Small intestine (tissue), 4 donors: ENCODE data around the gene ATOH8. TPM values are rescaled to one million over a fixed set of nuclear protein-coding genes. Genes with fewer than 3 reads are reported as not detected.

Experiments
- polyA plus RNA-seq, 4 donors: library from polyadenylated mRNA; stranded (reverse) in 3 of 4; unstranded in 1 of 4; fragments of 200-250 nt in 3 of 4; fragments of 120-200 nt in 1 of 4; gene quantifications; one replicate each; pipeline versions ENCODE4 v1.2.1 to v1.2.3, GENCODE V29; 2013
- donor health status: healthy with polysubstance abuse.
- donor health status: Bipolar disorder and iron deficiency.
- donor health status: healthy.

The ATOH8 gene
- polyA plus RNA-seq, 4 donors, result 1.6 to 18.4 (median 3.7) TPM

Other genes starting within 250 kb of the ATOH8 start
- gene MAT2A, start 214.8 kb upstream of the ATOH8 start, polyA plus RNA-seq, result 100 to 1,000 TPM in 1 of 4 donors, 10 to 100 TPM in 3; 81.2 to 273 (median 96.6) TPM
- 10 to 100 TPM in 2 of 4 donors, 1 to 10 TPM in 2; 9.2 to 24.8 (median 16.5) TPM for gene GGCX, start 192.5 kb upstream of the ATOH8 start, polyA plus RNA-seq
- gene VAMP8, start 176.4 kb upstream of the ATOH8 start, polyA plus RNA-seq, result 1,000 to 10,000 TPM in 1 of 4 donors, 100 to 1,000 TPM in 3; 183 to 1,108 (median 619) TPM
- 100 to 1,000 TPM in 1 of 4 donors, 10 to 100 TPM in 3; 12.8 to 110 (median 86.4) TPM for gene VAMP5, start 169.6 kb upstream of the ATOH8 start, polyA plus RNA-seq
- 100 to 1,000 TPM; 131 to 234 (median 180) TPM for gene RNF181, start 158.2 kb upstream of the ATOH8 start, polyA plus RNA-seq
- gene TMEM150A, start 151.3 kb upstream of the ATOH8 start, polyA plus RNA-seq, result 10 to 100 TPM; 12.5 to 40.0 (median 31.0) TPM
- 10 to 100 TPM; 16.2 to 44.8 (median 25.3) TPM for gene C2orf68, start 141.9 kb upstream of the ATOH8 start, polyA plus RNA-seq
- gene USP39, start 137.8 kb upstream of the ATOH8 start, polyA plus RNA-seq, result 10 to 100 TPM; 24.6 to 41.3 (median 36.2) TPM
- 10 to 100 TPM in 2 of 4 donors, under 1 TPM in 2; 0.01 to 34.9 (median 6.0) TPM for gene SFTPB, start 85.8 kb upstream of the ATOH8 start, polyA plus RNA-seq
- gene GNLY, start 59.6 kb upstream of the ATOH8 start, polyA plus RNA-seq, result 1 to 10 TPM in 3 of 4 donors, not detected in 1; 1.4 to 2.1 (median 1.4) TPM
- 1 to 10 TPM; 1.6 to 5.3 (median 3.6) TPM for gene ST3GAL5, start 135.0 kb downstream of the ATOH8 start, polyA plus RNA-seq